Measurements from ENCODE around the gene NUAK1.

NUAK1 gene

GRCh38 chr12:106138633-106139421 lies at the start of gene NUAK1:
NUAK1 (minus strand) TSS chr12:106138954; CDS start chr12:106138653, 301 bp downstream.
- DNase-seq, result peak; percentile 64

GRCh38 chr12:106188256-106188655 lies 49.5 kb upstream of the NUAK1 start:
- DNase-seq, result no peak

- no peak for DNase-seq
These were observed 49.1 kb upstream of the NUAK1 start for GRCh38 chr12:106187842-106188241.

GRCh38 chr12:106187155-106187789 lies 48.5 kb upstream of the NUAK1 start:
- no peak for DNase-seq

GRCh38 chr12:106183735-106184134 lies 45.0 kb upstream of the NUAK1 start:
- DNase-seq, result no peak

- DNase-seq, result no peak
These were observed 42.8 kb upstream of the NUAK1 start for GRCh38 chr12:106181401-106182114.

GRCh38 chr12:106179086-106179485 lies 40.3 kb upstream of the NUAK1 start:
- DNase-seq, result peak; percentile 71

GRCh38 chr12:106178562-106178961 lies 39.8 kb upstream of the NUAK1 start:
- no peak for DNase-seq

GRCh38 chr12:106176560-106176959 lies 37.8 kb upstream of the NUAK1 start:
- no peak for DNase-seq

GRCh38 chr12:106174876-106175275 lies 36.1 kb upstream of the NUAK1 start:
- no peak for DNase-seq

- no peak for DNase-seq
These were observed 34.7 kb upstream of the NUAK1 start for GRCh38 chr12:106173442-106173841.

GRCh38 chr12:106171117-106171750 lies 32.5 kb upstream of the NUAK1 start:
- no peak for DNase-seq

GRCh38 chr12:106170285-106170684 lies 31.5 kb upstream of the NUAK1 start:
- no peak for DNase-seq

- no peak for DNase-seq
These were observed 25.0 kb upstream of the NUAK1 start for GRCh38 chr12:106163712-106164111.

- DNase-seq, result no peak
These were observed 22.7 kb upstream of the NUAK1 start for GRCh38 chr12:106161491-106161890.

- DNase-seq, result no peak
These were observed 22.2 kb upstream of the NUAK1 start for GRCh38 chr12:106160915-106161314.

- no peak for DNase-seq
These were observed 19.0 kb upstream of the NUAK1 start for GRCh38 chr12:106157802-106158201.

GRCh38 chr12:106154751-106155273 lies 16.1 kb upstream of the NUAK1 start:
- DNase-seq, result no peak

GRCh38 chr12:106152334-106152733 lies 13.6 kb upstream of the NUAK1 start:
- peak; percentile 47 for DNase-seq

GRCh38 chr12:106150555-106150954 lies 11.8 kb upstream of the NUAK1 start:
- DNase-seq, result peak; percentile 90

- no peak for DNase-seq
These were observed 10.5 kb upstream of the NUAK1 start for GRCh38 chr12:106149096-106149784.

GRCh38 chr12:106147956-106148355 lies 9.2 kb upstream of the NUAK1 start:
- peak; percentile 79 for DNase-seq

All from NCI-H1092 treated with DMSO at 0.1 percent for 48 hours (cell line).